ENCODE data around the gene BLVRA.
A peak's percentile ranks its signal among the peaks of the same experiment; 100 is the strongest.
"Not testable (repeated sequence)": the region's sequence is repeated elsewhere in the genome, so short reads cannot be mapped to it uniquely, and the experiment has no call there.

The BLVRA gene

GRCh38 chr7:43726466-43726865, 32.0 kb upstream of the BLVRA start:
- no peak for DNase-seq (ENCODE audit: low read depth)
- H3K4me3 ChIP-seq (ENCODE audit: low read depth, low read length): no peak overlapping the region
- TF ChIP-seq CTCF (IDR thresholded peaks at IDR 0.05; ENCODE audit: control insufficient read depth, extremely low read depth, insufficient read depth): no peak

GRCh38 chr7:43727003-43727402, 31.5 kb upstream of the BLVRA start:
- no peak for TF ChIP-seq CTCF (IDR thresholded peaks at IDR 0.05; ENCODE audit: control insufficient read depth, extremely low read depth, insufficient read depth)
- DNase-seq (ENCODE audit: low read depth): no peak
- no peak overlapping the region for H3K4me3 ChIP-seq (ENCODE audit: low read depth, low read length)

- no peak for DNase-seq (ENCODE audit: low read depth)
- no peak for TF ChIP-seq CTCF (IDR thresholded peaks at IDR 0.05; ENCODE audit: control insufficient read depth, extremely low read depth, insufficient read depth)
- H3K4me3 ChIP-seq (ENCODE audit: low read depth, low read length): no peak overlapping the region
These were observed 31.0 kb upstream of the BLVRA start for GRCh38 chr7:43727494-43727893.

- peak within 1 kb of the TSS; percentile 81 for H3K4me3 ChIP-seq (ENCODE audit: low read depth, low read length)
- no peak for TF ChIP-seq CTCF (IDR thresholded peaks at IDR 0.05; ENCODE audit: control insufficient read depth, extremely low read depth, insufficient read depth)
- peak; percentile 84 for DNase-seq (ENCODE audit: low read depth)
These were observed 29.1 kb upstream of the BLVRA start, which contains the start of gene COA1 for GRCh38 chr7:43729214-43729923. COA1 (minus strand) TSS chr7:43729523; CDS start chr7:43648614, 80,909 bp downstream.

GRCh38 chr7:43729924-43730248, 28.6 kb upstream of the BLVRA start:
- no peak for TF ChIP-seq CTCF (IDR thresholded peaks at IDR 0.05; ENCODE audit: control insufficient read depth, extremely low read depth, insufficient read depth)
- DNase-seq (ENCODE audit: low read depth): no peak

GRCh38 chr7:43731494-43731893, 27.0 kb upstream of the BLVRA start:
- not testable (repeated sequence) for DNase-seq (ENCODE audit: low read depth); H3K4me3 ChIP-seq (ENCODE audit: low read depth, low read length)

More at GRCh38 chr7:43729924-43730248, 28.6 kb upstream of the BLVRA start:
- peak overlapping the region; percentile 81 for H3K4me3 ChIP-seq (ENCODE audit: low read depth, low read length)

GRCh38 chr7:43734575-43735332, 23.7 kb upstream of the BLVRA start:
- DNase-seq (ENCODE audit: low read depth); H3K4me3 ChIP-seq (ENCODE audit: low read depth, low read length): not testable (repeated sequence)

GRCh38 chr7:43735403-43735801, 23.1 kb upstream of the BLVRA start:
- TF ChIP-seq CTCF (IDR thresholded peaks at IDR 0.05; ENCODE audit: control insufficient read depth, extremely low read depth, insufficient read depth): no peak
- DNase-seq (ENCODE audit: low read depth): no peak
- no peak overlapping the region for H3K4me3 ChIP-seq (ENCODE audit: low read depth, low read length)
